ENCODE data around the gene SPTA1. TPM values are rescaled to one million over a fixed set of nuclear protein-coding genes. Genes with fewer than 3 reads are reported as not detected.

Gene SPTA1
- total RNA-seq, 1 donor from 2014 or later = not detected

DNA sequence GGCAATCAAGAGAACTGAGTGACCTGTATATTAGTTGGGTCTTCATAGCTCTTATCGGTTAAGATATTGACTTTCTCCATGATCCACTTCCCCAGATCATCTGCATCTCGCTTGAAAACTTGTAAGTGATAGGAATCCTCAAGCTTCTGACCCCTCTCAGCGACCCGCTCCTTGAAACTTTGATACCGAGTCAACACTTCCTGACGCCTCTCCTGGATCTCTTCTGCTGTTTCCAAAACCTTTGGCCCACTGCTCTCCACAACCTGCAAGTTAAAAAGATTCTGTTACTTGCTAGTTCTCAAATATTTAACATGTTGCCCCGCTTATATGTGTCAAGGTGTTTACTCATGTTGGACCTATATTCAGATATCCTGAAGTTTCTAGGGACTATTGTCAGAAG, 1.4 kb downstream of the SPTA1 start:
- no peaks in the 10 kb centered on the region for H3K4me1 ChIP-seq
- no peaks in the 10 kb centered on the region for H3K36me3 ChIP-seq
- ATAC-seq (no peak), DNase-seq (no peak)
- intact Hi-C loops (cut with DNase I) = no loop called here
- no peak overlapping the region for H3K27ac ChIP-seq
- no peaks in the 10 kb centered on the region for H3K27me3 ChIP-seq
- TF ChIP-seq CTCF (IDR thresholded peaks at IDR 0.05) = no peak
- no peaks in the 10 kb centered on the region for H3K9me3 ChIP-seq
- H3K4me3 ChIP-seq = no peak overlapping the region

DNA sequence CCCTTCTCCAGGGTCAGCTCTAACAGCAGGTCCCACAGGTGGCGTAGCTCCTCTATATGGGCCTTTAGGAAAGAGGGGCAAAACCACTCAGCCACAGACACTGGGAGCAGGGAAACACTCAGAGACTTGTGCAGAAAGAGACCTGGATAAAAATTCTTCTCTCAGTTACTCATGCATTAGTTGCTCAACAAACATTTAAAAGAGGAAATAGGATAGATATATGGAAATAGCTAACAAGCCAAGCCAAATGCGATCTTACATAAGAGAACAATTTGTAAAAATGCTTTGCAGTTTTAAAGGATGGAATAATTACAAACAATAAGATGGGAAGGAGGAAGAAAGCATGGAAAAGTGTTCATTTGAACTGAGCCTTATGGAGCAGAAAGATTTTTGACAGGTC, 4.9 kb downstream of the SPTA1 start:
- Histone ChIP-seq H3K27me3 (no peaks in the 10 kb centered on the region), H3K9me3 (no peaks in the 10 kb centered on the region), H3K27ac (no peak overlapping the region), H3K36me3 (no peaks in the 10 kb centered on the region), H3K4me3 (no peak overlapping the region), H3K4me1 (no peaks in the 10 kb centered on the region)
- DNase-seq (no peak), ATAC-seq (no peak)
- no peak for TF ChIP-seq CTCF (IDR thresholded peaks at IDR 0.05)
- intact Hi-C loops (cut with DNase I) = no loop called here

GRCh38 chr1:158679289-158679688, 7.2 kb downstream of the SPTA1 start:
- H3K4me3 ChIP-seq = no peak overlapping the region
- DNase-seq (no peak), ATAC-seq (no peak)
- no peaks in the 10 kb centered on the region for H3K4me1 ChIP-seq
- H3K36me3 ChIP-seq = no peaks in the 10 kb centered on the region
- intact Hi-C loops (cut with DNase I) = no loop called here
- no peak for TF ChIP-seq CTCF (IDR thresholded peaks at IDR 0.05)
- H3K9me3 ChIP-seq = no peaks in the 10 kb centered on the region
- no peak overlapping the region for H3K27ac ChIP-seq
- H3K27me3 ChIP-seq = no peaks in the 10 kb centered on the region

DNA sequence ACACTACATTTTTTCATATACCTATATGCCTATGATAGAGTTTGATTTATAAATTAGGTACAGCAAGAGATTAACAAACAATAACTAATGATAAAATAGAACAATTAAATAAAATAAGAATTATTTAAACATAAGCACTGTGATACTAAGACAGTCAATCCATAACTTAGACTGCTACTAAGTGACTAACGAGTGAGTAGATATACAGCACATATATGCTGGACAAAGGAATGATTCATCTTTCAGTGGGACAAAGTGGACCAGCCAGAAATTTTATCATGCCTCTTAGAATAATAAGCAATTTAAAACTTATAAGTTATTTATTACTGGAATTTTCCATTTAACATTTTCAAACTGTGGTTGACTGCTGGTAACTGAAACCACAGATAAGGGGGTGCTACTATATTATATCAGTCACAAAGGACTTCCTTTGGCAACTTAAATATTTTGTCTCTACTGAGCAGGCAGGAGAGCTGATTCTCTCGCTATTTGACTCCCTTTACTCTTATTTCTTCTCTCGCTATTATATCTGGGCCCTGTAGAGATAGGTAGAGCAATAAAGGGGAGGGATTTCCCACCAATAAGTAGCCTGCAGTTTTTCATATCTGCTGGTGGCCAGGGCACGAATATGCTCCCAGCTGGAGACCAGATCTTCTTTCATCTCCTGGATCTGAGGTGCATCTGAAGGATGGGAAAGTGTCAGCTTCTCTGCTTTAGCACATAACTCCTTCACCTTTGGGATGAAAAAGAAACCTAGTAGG, 10.8 kb downstream of the SPTA1 start:
- TF ChIP-seq CTCF (IDR thresholded peaks at IDR 0.05) = no peak
- ATAC-seq (no peak), DNase-seq (no peak)
- Histone ChIP-seq H3K4me1 (no peaks in the 10 kb centered on the region), H3K27ac (no peak overlapping the region), H3K4me3 (no peak overlapping the region), H3K27me3 (no peaks in the 10 kb centered on the region), H3K9me3 (no peaks in the 10 kb centered on the region), H3K36me3 (no peaks in the 10 kb centered on the region)
- intact Hi-C loops (cut with DNase I) = no loop called here

DNA sequence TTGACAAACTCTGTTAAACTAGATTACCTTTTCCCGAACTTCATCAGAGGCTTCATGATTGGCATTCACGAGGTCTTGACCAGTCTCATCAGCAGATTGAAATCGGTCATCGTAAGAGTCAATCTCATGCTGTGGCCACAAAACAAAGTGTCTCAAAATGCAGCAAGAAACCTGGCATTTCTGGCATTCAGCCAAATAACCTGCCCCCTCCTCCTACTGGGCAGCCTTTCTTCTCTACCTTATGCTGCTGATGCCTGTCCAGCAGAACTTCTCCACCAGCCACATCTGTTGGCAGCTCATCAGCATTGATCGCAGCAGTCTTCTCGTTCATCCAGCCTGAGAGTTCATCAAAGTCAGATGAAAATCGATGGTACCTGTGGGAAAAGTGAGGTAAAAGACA, 12.2 kb downstream of the SPTA1 start:
- no peak overlapping the region for H3K4me3 ChIP-seq
- no peaks in the 10 kb centered on the region for H3K36me3 ChIP-seq
- H3K27me3 ChIP-seq = no peaks in the 10 kb centered on the region
- H3K4me1 ChIP-seq = no peaks in the 10 kb centered on the region
- H3K27ac ChIP-seq = no peak overlapping the region
- no peaks in the 10 kb centered on the region for H3K9me3 ChIP-seq
- no peak for ATAC-seq
- DNase-seq = no peak
- no peak for TF ChIP-seq CTCF (IDR thresholded peaks at IDR 0.05)
- intact Hi-C loops (cut with DNase I) = no loop called here

DNA sequence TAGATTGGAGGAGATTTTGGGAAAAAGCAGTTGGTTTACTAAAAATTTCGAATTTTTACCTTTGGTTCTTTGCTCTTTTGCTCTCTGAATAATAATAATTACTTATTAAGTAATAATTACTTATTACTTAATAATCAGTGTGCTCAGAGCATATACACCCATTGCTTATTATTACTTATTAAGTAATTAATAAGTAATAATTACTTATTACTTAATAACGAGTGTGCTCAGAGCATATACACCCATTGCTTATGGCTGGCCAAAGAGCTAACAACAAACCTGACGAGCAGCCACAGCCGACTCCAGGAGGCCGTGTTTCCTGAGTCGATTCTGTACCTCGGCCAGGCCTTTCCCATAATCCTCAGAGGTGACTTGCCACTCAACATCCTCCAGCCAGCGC, 20.5 kb downstream of the SPTA1 start:
- Histone ChIP-seq H3K27ac (no peak overlapping the region), H3K27me3 (no peaks in the 10 kb centered on the region), H3K4me3 (no peak overlapping the region), H3K9me3 (no peaks in the 10 kb centered on the region), H3K4me1 (no peaks in the 10 kb centered on the region), H3K36me3 (no peaks in the 10 kb centered on the region)
- intact Hi-C loops (cut with DNase I) = no loop called here
- ATAC-seq (no peak), DNase-seq (no peak)
- no peak for TF ChIP-seq CTCF (IDR thresholded peaks at IDR 0.05)

Measured in upper lobe of right lung (tissue), 1 donor.